Activated CD8-positive, alpha-beta T cell treated with anti-CD3 and anti-CD28 coated beads for 36 hours (primary cell): ENCODE data around the gene DSC1. TPM values are rescaled to one million over a fixed set of nuclear protein-coding genes. Genes with fewer than 3 reads are reported as not detected.
"Not testable (repeated sequence)": the region's sequence is repeated elsewhere in the genome, so short reads cannot be mapped to it uniquely, and the experiment has no call there.

Source experiments
- ATAC-seq: fragments of 200-7000 bp; cut with Tn5 transposase; one replicate; pipeline ENCODE4 v1.10.0; 2021; ENCODE audit warnings: mild to moderate bottlenecking, moderate library complexity
- CTCF ChIA-PET: fragments of 350-600 bp; sonication (Branson Sonifier 250); formaldehyde crosslinking; loops from one replicate; lab custom pipeline; 2021; ENCODE audit warnings: antibody characterized with exemption; lab: Charles Lee
- POLR2A ChIA-PET: fragments of 350-600 bp; sonication (Branson Sonifier 250); formaldehyde crosslinking; loops from one replicate; lab custom pipeline; 2021; ENCODE audit warnings: antibody characterized with exemption; lab: Charles Lee
- DNase-seq: peaks from one replicate; pipeline ENCODE4 v3.0.0-alpha.2; 2020
- H3K27ac Mint-ChIP-seq: one replicate; pipeline ENCODE4 v1.8.0; 2021; ENCODE audit warnings: mild to moderate bottlenecking, mixed read lengths
- H3K27me3 Mint-ChIP-seq: one replicate; pipeline ENCODE4 v1.8.0; 2021; ENCODE audit warnings: mixed read lengths
- H3K36me3 Mint-ChIP-seq: one replicate; pipeline ENCODE4 v1.8.0; 2021; ENCODE audit warnings: low read depth, mixed read lengths
- H3K4me1 Mint-ChIP-seq: one replicate; pipeline ENCODE4 v1.8.0; 2021; ENCODE audit warnings: low read depth, mixed read lengths
- H3K4me3 Mint-ChIP-seq: one replicate; pipeline ENCODE4 v1.8.0; 2021; ENCODE audit warnings: mild to moderate bottlenecking, moderate library complexity, mixed read lengths
- H3K9me3 Mint-ChIP-seq: one replicate; pipeline ENCODE4 v1.8.0; 2021; ENCODE audit warnings: mixed read lengths
- CTCF ChIP-seq: fragments of 200-600 bp; IDR thresholded peaks from one replicate; pipeline ENCODE4 v1.8.0; 2022; ENCODE audit warnings: antibody characterized with exemption, mild to moderate bottlenecking
- intact Hi-C: fragments of 100-400 bp; cut with micrococcal nuclease; formaldehyde crosslinking; loops from one replicate; pipeline ENCODE4 v1.10.0; 2022
- total RNA-seq, 2 experiments: library from RNA; stranded (reverse); gene quantifications; one replicate each; pipeline ENCODE4 v1.2.3, GENCODE V29; 2021

The DSC1 gene
- total RNA-seq, 2 experiments from 2014 or later: 0.16 to 0.23 TPM

- ChIA-PET POLR2A (no interaction called here), CTCF (no interaction called here)
- Mint-ChIP-seq H3K36me3 (no peaks in the 10 kb centered on the region), H3K27ac (no peak overlapping the region), H3K4me1 (no peaks in the 10 kb centered on the region), H3K4me3 (no peak overlapping the region), H3K27me3 (no peaks in the 10 kb centered on the region), H3K9me3 (peaks cover 11% of the 10 kb centered on the region)
- no peak for ATAC-seq
- intact Hi-C loops: no loop called here
- no peak for TF ChIP-seq CTCF
- DNase-seq: no peak
Measured at GRCh38 chr18:31183302-31183701, 20.6 kb upstream of the DSC1 start.

GRCh38 chr18:31177369-31177768, 14.7 kb upstream of the DSC1 start:
- ATAC-seq, H3K27ac Mint-ChIP-seq, intact Hi-C loops, H3K9me3 Mint-ChIP-seq, H3K27me3 Mint-ChIP-seq, H3K4me3 Mint-ChIP-seq, DNase-seq, H3K36me3 Mint-ChIP-seq, H3K4me1 Mint-ChIP-seq, POLR2A ChIA-PET: not testable (repeated sequence)
- CTCF ChIA-PET: interaction anchor here (0.7 kb wide), 2 partner anchors 480 to 545 kb away, joined by 3 read pairs; no protein-coding TSS in a partner anchor

GRCh38 chr18:31176531-31176930, 13.9 kb upstream of the DSC1 start:
- H3K36me3 Mint-ChIP-seq: no peaks in the 10 kb centered on the region
- no peak overlapping the region for H3K4me3 Mint-ChIP-seq
- no peak overlapping the region for H3K27ac Mint-ChIP-seq
- H3K9me3 Mint-ChIP-seq: peaks cover 5% of the 10 kb centered on the region
- ChIA-PET CTCF (interaction anchor here (0.7 kb wide), 1 partner anchor 546 kb away, joined by 3 read pairs; no protein-coding TSS in a partner anchor), POLR2A (no interaction called here)
- no peak for DNase-seq
- no peaks in the 10 kb centered on the region for H3K27me3 Mint-ChIP-seq
- H3K4me1 Mint-ChIP-seq: no peaks in the 10 kb centered on the region
- no peak for TF ChIP-seq CTCF
- ATAC-seq: no peak
- intact Hi-C loops: no loop called here

DNA sequence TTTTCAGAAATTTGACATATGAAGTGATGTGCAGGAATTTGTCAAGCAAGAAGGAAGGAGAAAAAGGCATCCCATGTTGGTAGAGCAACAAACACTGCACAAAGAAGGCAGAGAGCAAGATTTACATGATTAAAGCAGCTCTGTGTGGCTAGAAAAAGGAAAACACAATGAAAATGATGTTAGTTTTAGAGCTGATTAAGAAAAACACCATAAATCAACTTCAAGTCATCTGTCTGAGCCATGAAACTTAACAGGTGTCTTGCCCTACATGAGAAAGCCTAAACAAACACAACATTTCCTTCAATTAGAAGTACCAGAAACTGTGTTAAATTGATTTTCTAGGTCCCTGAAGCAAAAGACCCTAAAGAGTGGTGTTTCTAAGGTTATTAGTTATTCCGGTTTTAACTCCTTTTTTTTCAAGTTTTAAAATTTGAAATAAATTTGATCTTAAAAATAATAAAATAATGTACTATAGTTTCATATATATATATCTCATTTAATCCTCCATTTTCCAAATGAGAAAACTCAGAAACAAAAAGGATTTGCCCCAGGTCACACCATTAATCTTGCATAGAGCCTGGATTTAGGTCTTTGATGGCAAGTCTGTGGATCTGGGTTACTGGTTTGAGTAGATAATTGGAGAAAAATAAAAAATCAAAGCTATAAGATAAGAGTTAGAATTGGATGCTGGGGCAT, 8.6 kb upstream of the DSC1 start:
- Mint-ChIP-seq H3K27ac (no peak overlapping the region), H3K4me1 (no peaks in the 10 kb centered on the region), H3K9me3 (no peaks in the 10 kb centered on the region), H3K4me3 (no peak overlapping the region), H3K36me3 (no peaks in the 10 kb centered on the region), H3K27me3 (no peaks in the 10 kb centered on the region)
- no peak for ATAC-seq
- ChIA-PET POLR2A (no interaction called here), CTCF (no interaction called here)
- intact Hi-C loops: no loop called here
- TF ChIP-seq CTCF: no peak
- no peak for DNase-seq

- TF ChIP-seq CTCF: no peak
- Mint-ChIP-seq H3K4me1 (no peaks in the 10 kb centered on the region), H3K27me3 (no peaks in the 10 kb centered on the region), H3K27ac (no peak overlapping the region), H3K4me3 (no peak overlapping the region), H3K9me3 (no peaks in the 10 kb centered on the region), H3K36me3 (no peaks in the 10 kb centered on the region)
- intact Hi-C loops: no loop called here
- ATAC-seq (no peak), DNase-seq (no peak)
- POLR2A ChIA-PET: no interaction called here
- CTCF ChIA-PET: no interaction called here
Measured at GRCh38 chr18:31170335-31170734, 7.7 kb upstream of the DSC1 start.
